Measurements from ENCODE around the gene DERA. TPM values are rescaled to one million over a fixed set of nuclear protein-coding genes. Genes with fewer than 3 reads are reported as not detected.

DERA gene
- total and polyA plus RNA-seq, 9 of the 15 experiments (the other 6 are each of a cell fraction or from before 2014, with no cell fraction given), result 5.5 to 15.5 (median 7.8) TPM

GRCh38 chr12:15910864-15911721 is at the start of gene DERA (continued):
- TF ChIP-seq, protein P1, sequence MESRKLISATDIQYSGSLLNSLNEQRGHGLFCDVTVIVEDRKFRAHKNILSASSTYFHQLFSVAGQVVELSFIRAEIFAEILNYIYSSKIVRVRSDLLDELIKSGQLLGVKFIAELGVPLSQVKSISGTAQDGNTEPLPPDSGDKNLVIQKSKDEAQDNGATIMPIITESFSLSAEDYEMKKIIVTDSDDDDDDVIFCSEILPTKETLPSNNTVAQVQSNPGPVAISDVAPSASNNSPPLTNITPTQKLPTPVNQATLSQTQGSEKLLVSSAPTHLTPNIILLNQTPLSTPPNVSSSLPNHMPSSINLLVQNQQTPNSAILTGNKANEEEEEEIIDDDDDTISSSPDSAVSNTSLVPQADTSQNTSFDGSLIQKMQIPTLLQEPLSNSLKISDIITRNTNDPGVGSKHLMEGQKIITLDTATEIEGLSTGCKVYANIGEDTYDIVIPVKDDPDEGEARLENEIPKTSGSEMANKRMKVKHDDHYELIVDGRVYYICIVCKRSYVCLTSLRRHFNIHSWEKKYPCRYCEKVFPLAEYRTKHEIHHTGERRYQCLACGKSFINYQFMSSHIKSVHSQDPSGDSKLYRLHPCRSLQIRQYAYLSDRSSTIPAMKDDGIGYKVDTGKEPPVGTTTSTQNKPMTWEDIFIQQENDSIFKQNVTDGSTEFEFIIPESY (CRISPR knock-in tag; IDR thresholded peaks at IDR 0.05), result no peak
- TF ChIP-seq DACH1 (IDR thresholded peaks at IDR 0.05; ENCODE audit: partially characterized antibody) (no peak), FOXM1 (IDR thresholded peaks at IDR 0.05; ENCODE audit: low read depth) (no peak), FOXM1 (CRISPR knock-in tag; IDR thresholded peaks at IDR 0.05; ENCODE audit: low read depth) (no peak), PYGO2 (tag; IDR thresholded peaks at IDR 0.05) (no peak), NELFE (IDR thresholded peaks at IDR 0.05; ENCODE audit: insufficient read depth, insufficient read length) (no peak), ZFP30 (CRISPR knock-in tag; IDR thresholded peaks at IDR 0.05; ENCODE audit: borderline replicate concordance) (no peak), SMARCB1 (IDR thresholded peaks at IDR 0.05; ENCODE audit: insufficient read length, low read depth) (no peak), TCF3 (CRISPR knock-in tag; IDR thresholded peaks at IDR 0.05) (no peak), ZNF696 (CRISPR knock-in tag; conservative IDR thresholded peaks at IDR 0.05) (no peak), ERF (CRISPR knock-in tag; IDR thresholded peaks at IDR 0.05) (no peak), ZBED1 (IDR thresholded peaks at IDR 0.05) (no peak), E2F3 (CRISPR knock-in tag; IDR thresholded peaks at IDR 0.05) (0 out of 2 replicates have a peak, but pooled peaks have one; percentile 62), MGA (IDR thresholded peaks at IDR 0.05) (no peak)
- TF ChIP-seq, protein P2, sequence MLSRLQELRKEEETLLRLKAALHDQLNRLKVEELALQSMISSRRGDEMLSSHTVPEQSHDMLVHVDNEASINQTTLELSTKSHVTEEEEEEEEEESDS (CRISPR knock-in tag; IDR thresholded peaks at IDR 0.05), result no peak

Measured in K562 (cell line).